Panc1 (cell line): Measurements from ENCODE around the gene ZBTB4. TPM values are rescaled to one million over a fixed set of nuclear protein-coding genes. Genes with fewer than 3 reads are reported as not detected.
A peak's percentile ranks its signal among the peaks of the same experiment; 100 is the strongest.

Experiments used
- ATAC-seq: fragments of 200-7000 bp; cut with Tn5 transposase; 2 replicates; pipeline ENCODE4 v1.9.1; 2020; ENCODE audit warnings: mild to moderate bottlenecking, moderate library complexity
- BruUV-seq: library from RNA; stranded (reverse); fragments of 400-500 nt; replicated peaks from 2 replicates; lab custom pipeline; 2021; lab: Mats Ljungman, UMichigan
- CTCF ChIA-PET: fragments of 300-600 bp; sonication (Branson Sonifier 250); formaldehyde crosslinking; loops from one replicate; lab custom pipeline; 2022; ENCODE audit warnings: antibody characterized with exemption; lab: Charles Lee
- POLR2A ChIA-PET: fragments of 300-600 bp; sonication (Branson Sonifier 250); formaldehyde crosslinking; loops from one replicate; lab custom pipeline; 2022; ENCODE audit warnings: antibody characterized with exemption; lab: Charles Lee
- DNase-seq: peaks from one replicate; pipeline ENCODE4 v3.0.0-alpha.2; 2010; ENCODE audit warnings: low read depth, low spot score
- H3K27ac ChIP-seq: 2 replicates; pipeline ENCODE4 v1.5.1; 2011; ENCODE audit warnings: mild to moderate bottlenecking, low read length, inconsistent platforms
- H3K27me3 ChIP-seq: fragments of 200-500 bp; sonication (Bioruptor generic); 2 replicates; pipeline ENCODE4 v1.6.0; 2014; ENCODE audit warnings: low read length, inconsistent platforms; ENCODE audit not compliant: control insufficient read depth, insufficient read depth
- H3K36me3 ChIP-seq: fragments of 200-500 bp; sonication (Bioruptor generic); 2 replicates; pipeline ENCODE4 v1.5.1; 2014; ENCODE audit warnings: inconsistent platforms, mild to moderate bottlenecking, low read length, moderate library complexity; ENCODE audit not compliant: control insufficient read depth, insufficient read depth
- H3K4me1 ChIP-seq: 2 replicates; pipeline ENCODE4 v1.5.1; 2011; ENCODE audit warnings: inconsistent platforms, mild to moderate bottlenecking, low read length, moderate library complexity; ENCODE audit not compliant: control insufficient read depth, insufficient read depth
- H3K4me3 ChIP-seq, 2 experiments: 2 replicates each; pipeline ENCODE4 v1.5.1; 2011 to 2012; ENCODE audit warnings: low read depth in 2 of 2, low read length in 2 of 2, mild to moderate bottlenecking in 2 of 2, inconsistent platforms in 1 of 2, moderate library complexity in 1 of 2
- H3K9me3 ChIP-seq: fragments of 200-500 bp; sonication (Bioruptor generic); 2 replicates; pipeline ENCODE4 v1.5.1; 2014; ENCODE audit warnings: low read depth, mild to moderate bottlenecking, inconsistent platforms, low read length, moderate library complexity; ENCODE audit not compliant: control insufficient read depth, insufficient read depth
- CTCF ChIP-seq: fragments of 450-650 bp; IDR thresholded peaks from 2 replicates; pipeline ENCODE4 v1.5.1; 2017; ENCODE audit warnings: mild to moderate bottlenecking
- POLR2AphosphoS5 ChIP-seq: IDR thresholded peaks from 2 replicates; pipeline ENCODE4 v1.6.1; 2012; ENCODE audit warnings: mild to moderate bottlenecking, low read depth, low read length, moderate library complexity
- REST ChIP-seq, 2 experiments: IDR thresholded peaks; 2 replicates each; pipeline ENCODE4 v1.6.1; 2011 to 2012; ENCODE audit warnings: low read depth in 2 of 2, control low read depth in 1 of 2, low read length in 1 of 2, mild to moderate bottlenecking in 1 of 2, moderate library complexity in 1 of 2; ENCODE audit not compliant: insufficient read depth in 1 of 2
- SIN3A ChIP-seq: IDR thresholded peaks from 2 replicates; pipeline ENCODE4 v1.6.1; 2012; ENCODE audit warnings: low read depth, mild to moderate bottlenecking, low read length, moderate library complexity, borderline replicate concordance; ENCODE audit not compliant: insufficient read depth
- TCF7L2 ChIP-seq: IDR thresholded peaks from 2 replicates; pipeline ENCODE4 v1.6.1; 2011; ENCODE audit warnings: mild to moderate bottlenecking, low read depth, low read length, inconsistent platforms
- in situ Hi-C: cut with HindIII; loops from 2 replicates; pipeline ENCODE4 v1.10.0; 2016; ENCODE audit warnings: low sequenced_read_pairs, low pct_unique_long_range_greater_than_20kb
- intact Hi-C: fragments of 100-400 bp; cut with micrococcal nuclease; formaldehyde crosslinking; loops from one replicate; pipeline ENCODE4 v1.10.0; 2022; ENCODE audit not compliant: unreplicated experiment
- total RNA-seq: library from RNA; stranded (reverse); gene quantifications from one replicate; pipeline ENCODE4 v1.2.1, GENCODE V29; 2021; ENCODE audit not compliant: unreplicated experiment

The ZBTB4 gene
- total RNA-seq, 1 experiment from 2014 or later, result 24.9 TPM

DNA sequence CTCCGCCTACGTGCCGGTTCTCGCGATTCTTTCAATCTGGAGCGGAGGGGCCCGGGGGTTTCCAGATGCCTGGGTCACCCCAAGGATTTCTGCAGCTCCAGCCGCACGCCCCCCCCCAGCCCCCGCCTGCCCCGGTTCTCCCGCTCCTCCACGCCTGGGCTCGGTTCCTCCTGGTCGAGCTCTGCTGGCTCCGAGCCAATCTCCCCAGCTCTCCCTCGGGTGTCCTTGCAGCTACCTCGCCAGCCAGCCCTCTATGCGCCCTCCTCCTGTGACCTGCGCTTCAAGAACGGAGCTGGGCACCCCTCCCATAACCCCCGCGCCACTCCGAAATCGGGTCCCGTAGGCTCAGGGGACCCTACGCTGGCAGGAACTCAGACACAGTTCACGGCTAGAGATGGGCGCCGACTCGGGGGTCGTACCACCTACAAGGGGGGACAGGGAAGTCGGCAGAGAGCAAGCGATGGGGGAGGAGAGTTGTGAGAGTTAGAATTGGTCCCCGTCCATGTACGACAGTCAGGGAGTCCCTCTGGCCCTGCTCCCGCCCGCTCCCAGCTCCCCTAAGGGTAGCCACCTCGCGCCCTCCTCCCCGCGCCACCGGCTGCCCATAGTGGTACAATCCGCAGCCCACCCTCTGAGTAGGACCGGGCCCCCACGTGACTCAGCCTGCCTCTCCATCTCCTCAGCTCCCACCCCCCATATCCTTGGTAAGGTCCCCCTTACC lies 39.2 kb downstream of the ZBTB4 start:
- Histone ChIP-seq H3K4me1 (peaks cover 18% of the 10 kb centered on the region), H3K27ac (peak overlapping the region; percentile 70), H3K27me3 (no peaks in the 10 kb centered on the region), H3K36me3 (no peaks in the 10 kb centered on the region), H3K9me3 (no peaks in the 10 kb centered on the region), H3K4me3 (peak overlapping the region; percentile 51 to 73)
- no peak for TF ChIP-seq TCF7L2
- TF ChIP-seq CTCF, result no peak
- no peak for TF ChIP-seq POLR2AphosphoS5
- TF ChIP-seq SIN3A, result no peak
- TF ChIP-seq REST (IDR thresholded peaks at IDR 0.05; ENCODE audit: insufficient read depth in 1 of 2, low read depth in 2 of 2, low read length in 1 of 2), result no peak
- in situ Hi-C loops (no loop called here), intact Hi-C loops (no loop called here)
- ATAC-seq, result no peak
- ChIA-PET CTCF (no interaction called here), POLR2A (no interaction called here)
- DNase-seq, result no peak
- no TSS peak for BruUV-seq

GRCh38 chr17:7439462-7440112 lies 39.8 kb downstream of the ZBTB4 start, which contains the start of gene FGF11:
Gene FGF11, plus strand, starts transcription at chr17:7439512. Its CDS starts 109 bp downstream, at chr17:7439621.
- Histone ChIP-seq H3K27me3 (no peaks in the 10 kb centered on the region), H3K9me3 (no peaks in the 10 kb centered on the region), H3K4me1 (peaks cover 17% of the 10 kb centered on the region), H3K36me3 (no peaks in the 10 kb centered on the region), H3K27ac (peak within 1 kb of the TSS; percentile 70), H3K4me3 (peak within 1 kb of the TSS; percentile 51 to 73)
- ATAC-seq, result no peak
- in situ Hi-C loops (no loop called here), intact Hi-C loops (loop anchor here (10.0 kb wide), 1 partner anchor 85 kb away; the partner anchor contains the start of genes KCTD11 and TMEM95)
- no peak for TF ChIP-seq TCF7L2
- 0 out of 2 replicates have a peak, but pooled peaks have one; percentile 30 for TF ChIP-seq POLR2AphosphoS5
- ChIA-PET CTCF (no interaction called here), POLR2A (interaction anchor here (0.6 kb wide), 1 partner anchor 45 kb away, joined by 4 read pairs; the partner anchor contains the start of gene POLR2A)
- no peak for DNase-seq
- BruUV-seq, result no TSS peak
